ENCODE measurements around the gene CAND2.
"Not testable (repeated sequence)": the region's sequence is repeated elsewhere in the genome, so short reads cannot be mapped to it uniquely, and the experiment has no call there.

CAND2 gene

DNA sequence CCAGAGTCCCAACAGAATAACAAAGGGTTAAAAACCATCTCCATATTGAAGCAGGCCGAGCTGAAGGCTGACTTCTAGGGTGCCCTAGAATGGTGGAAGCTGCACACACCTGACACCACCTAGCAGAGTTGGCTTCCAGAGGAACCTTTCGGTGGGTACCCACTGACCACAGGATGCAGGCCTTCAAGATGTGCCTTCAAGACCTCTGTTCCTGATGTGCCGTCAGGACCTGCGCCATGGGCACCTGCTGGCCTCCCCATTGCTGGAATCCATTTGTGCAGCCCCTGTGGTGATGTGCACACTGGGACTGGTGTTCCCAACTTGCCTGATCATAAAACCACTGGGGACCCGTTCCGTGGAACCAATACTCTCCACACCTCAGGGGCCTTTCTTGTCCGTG lies 80.6 kb downstream of the CAND2 start:
- TF ChIP-seq ZFX (IDR thresholded peaks at IDR 0.05) (no peak), CTCF (conservative IDR thresholded peaks at IDR 0.05) (no peak)
- no peak overlapping the region for H3K27ac ChIP-seq

- no peak overlapping the region for H3K27ac ChIP-seq
- TF ChIP-seq CTCF (conservative IDR thresholded peaks at IDR 0.05) (no peak), ZFX (IDR thresholded peaks at IDR 0.05) (no peak)
These were observed 81.7 kb downstream of the CAND2 start for GRCh38 chr3:12878141-12878574.

DNA sequence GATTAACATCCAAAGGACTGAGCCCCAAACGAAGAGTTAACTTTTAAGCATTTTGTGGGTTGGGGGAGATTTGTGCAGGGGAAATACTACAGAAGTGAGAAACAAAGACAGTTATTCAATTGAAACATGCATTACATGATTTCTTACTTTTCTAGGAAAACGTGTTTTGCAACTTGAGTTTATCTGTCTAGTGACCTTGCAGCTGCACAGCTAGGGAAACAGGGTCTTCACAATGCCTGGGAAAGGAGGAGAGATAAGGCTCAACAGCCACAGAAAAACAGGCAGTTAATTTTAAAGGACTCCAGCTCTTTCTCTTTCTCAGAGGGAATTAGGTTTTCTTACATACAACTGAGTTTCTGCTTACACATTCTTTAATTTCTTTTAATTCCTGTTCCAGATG lies 82.3 kb downstream of the CAND2 start:
- not testable (repeated sequence) for H3K27ac ChIP-seq

- no peak overlapping the region for H3K27ac ChIP-seq
- no peak for TF ChIP-seq CTCF (conservative IDR thresholded peaks at IDR 0.05)
- TF ChIP-seq ZFX (IDR thresholded peaks at IDR 0.05), result no peak
These were observed 82.8 kb downstream of the CAND2 start for GRCh38 chr3:12879191-12879815.

DNA sequence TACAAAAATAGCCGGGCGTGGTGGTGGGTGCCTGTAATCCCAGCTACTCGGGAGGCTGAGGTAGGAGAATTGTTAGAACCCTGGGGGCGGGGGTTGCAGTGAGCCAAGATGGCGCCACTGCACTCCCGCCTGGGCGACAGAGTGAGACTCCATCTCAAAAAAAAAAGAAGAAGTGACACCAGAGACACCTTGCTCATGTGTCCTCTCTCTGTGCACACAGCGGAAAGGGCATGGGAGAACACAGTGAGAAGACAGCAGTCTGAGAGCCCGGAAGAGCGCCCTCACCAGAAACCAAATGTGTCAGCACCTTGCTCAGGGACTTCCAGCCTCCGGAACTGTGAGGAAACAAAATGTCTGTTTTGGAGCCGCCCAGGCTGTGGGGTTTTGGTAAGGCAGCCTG lies 85.4 kb downstream of the CAND2 start:
- H3K27ac ChIP-seq, result not testable (repeated sequence)

- H3K27ac ChIP-seq, result no peak overlapping the region
- TF ChIP-seq CTCF (conservative IDR thresholded peaks at IDR 0.05) (no peak), ZFX (IDR thresholded peaks at IDR 0.05) (no peak)
These were observed 86.1 kb downstream of the CAND2 start for GRCh38 chr3:12882336-12883310.

GRCh38 chr3:12884186-12884680 lies 87.8 kb downstream of the CAND2 start:
- H3K27ac ChIP-seq, result no peak overlapping the region
- TF ChIP-seq CTCF (conservative IDR thresholded peaks at IDR 0.05), result no peak
- no peak for TF ChIP-seq ZFX (IDR thresholded peaks at IDR 0.05)

Measured in C4-2B (cell line).